Iris pigment epithelial cell (primary cell): Measurements from ENCODE around the gene RNF34.

Experiments
- DNase-seq: peaks from one replicate; pipeline ENCODE4 v3.0.0-alpha.2; 2011; ENCODE audit warnings: low read depth

The RNF34 gene

GRCh38 chr12:121388421-121388981 is 11.4 kb upstream of the RNF34 start:
- peak; percentile 79 for DNase-seq

- DNase-seq, result no peak
These were observed 9.1 kb upstream of the RNF34 start for GRCh38 chr12:121390856-121391255.

GRCh38 chr12:121391619-121392324 is 8.1 kb upstream of the RNF34 start:
- peak; percentile 83 for DNase-seq

- no peak for DNase-seq
These were observed 7.6 kb upstream of the RNF34 start for GRCh38 chr12:121392325-121392716.

GRCh38 chr12:121397521-121397920 is 2.4 kb upstream of the RNF34 start:
- no peak for DNase-seq

- no peak for DNase-seq
These were observed 1.6 kb upstream of the RNF34 start for GRCh38 chr12:121398355-121398754.

GRCh38 chr12:121400332-121401139 is 618 bp downstream of the RNF34 start:
- DNase-seq, result peak; percentile 38

- DNase-seq, result no peak
These were observed 3.8 kb downstream of the RNF34 start for GRCh38 chr12:121403721-121404120.

- DNase-seq, result peak; percentile 34
These were observed 4.8 kb downstream of the RNF34 start for GRCh38 chr12:121404734-121405133.

GRCh38 chr12:121405211-121405610 is 5.3 kb downstream of the RNF34 start:
- DNase-seq, result no peak

- no peak for DNase-seq
These were observed 14.0 kb downstream of the RNF34 start for GRCh38 chr12:121413917-121414316.

GRCh38 chr12:121417847-121418246 is 17.9 kb downstream of the RNF34 start:
- no peak for DNase-seq

- no peak for DNase-seq
These were observed 20.2 kb downstream of the RNF34 start for GRCh38 chr12:121420109-121420508.

- no peak for DNase-seq
These were observed 23.3 kb downstream of the RNF34 start for GRCh38 chr12:121423253-121423652.

GRCh38 chr12:121423682-121424623 is 24.0 kb downstream of the RNF34 start:
- DNase-seq, result no peak

- DNase-seq, result no peak
These were observed 24.7 kb downstream of the RNF34 start for GRCh38 chr12:121424624-121424975.

GRCh38 chr12:121427556-121428050 is 27.7 kb downstream of the RNF34 start:
- DNase-seq, result no peak

GRCh38 chr12:121428883-121429282 is 29.0 kb downstream of the RNF34 start:
- peak; percentile 74 for DNase-seq

GRCh38 chr12:121430833-121431415 is 31.0 kb downstream of the RNF34 start:
- no peak for DNase-seq

- DNase-seq, result no peak
These were observed 33.0 kb downstream of the RNF34 start for GRCh38 chr12:121432740-121433480.

- no peak for DNase-seq
These were observed 36.8 kb downstream of the RNF34 start for GRCh38 chr12:121436706-121437105.
